Brain pericyte (primary cell): Measurements from ENCODE around the gene ANKRD31.

Source experiments
- DNase-seq: peaks from one replicate; pipeline ENCODE4 v3.0.0-alpha.2; 2012; ENCODE audit warnings: low read depth, low spot score

The ANKRD31 gene

GRCh38 chr5:75058986-75059535 is 177.6 kb downstream of the ANKRD31 start:
- no peak for DNase-seq

- no peak for DNase-seq
Measured at GRCh38 chr5:75057561-75057960, 179.1 kb downstream of the ANKRD31 start.

- no peak for DNase-seq
Measured at GRCh38 chr5:75055727-75056144, 180.9 kb downstream of the ANKRD31 start.

- no peak for DNase-seq
Measured at GRCh38 chr5:75054134-75054930, 182.3 kb downstream of the ANKRD31 start.

- peak; percentile 41 for DNase-seq
Measured at GRCh38 chr5:75053304-75054133, 183.2 kb downstream of the ANKRD31 start.

- DNase-seq: no peak
Measured at GRCh38 chr5:75053054-75053303, 183.7 kb downstream of the ANKRD31 start.

- no peak for DNase-seq
Measured at GRCh38 chr5:75052192-75053053, 184.3 kb downstream of the ANKRD31 start, which contains the start of gene GCNT4. TSS of gene GCNT4 (minus strand) at chr5:75052558. CDS start at chr5:75030037, 22,521 bp downstream.

- DNase-seq: no peak
Measured at GRCh38 chr5:75051217-75051751, 185.4 kb downstream of the ANKRD31 start.

GRCh38 chr5:75050415-75050814 is 186.3 kb downstream of the ANKRD31 start:
- DNase-seq: no peak

- DNase-seq: no peak
Measured at GRCh38 chr5:75049456-75050351, 187.0 kb downstream of the ANKRD31 start.

- DNase-seq: no peak
Measured at GRCh38 chr5:75048457-75048953, 188.2 kb downstream of the ANKRD31 start.

- no peak for DNase-seq
Measured at GRCh38 chr5:75047356-75047755, 189.3 kb downstream of the ANKRD31 start.

GRCh38 chr5:75046366-75047142 is 190.1 kb downstream of the ANKRD31 start:
- no peak for DNase-seq

- DNase-seq: no peak
Measured at GRCh38 chr5:75045071-75045470, 191.6 kb downstream of the ANKRD31 start.

GRCh38 chr5:75044406-75044805 is 192.3 kb downstream of the ANKRD31 start:
- DNase-seq: no peak

GRCh38 chr5:75043633-75044264 is 192.9 kb downstream of the ANKRD31 start:
- DNase-seq: no peak

- no peak for DNase-seq
Measured at GRCh38 chr5:75042522-75042921, 194.2 kb downstream of the ANKRD31 start.

GRCh38 chr5:75040973-75041372 is 195.7 kb downstream of the ANKRD31 start:
- DNase-seq: no peak

GRCh38 chr5:75037106-75037505 is 199.6 kb downstream of the ANKRD31 start:
- DNase-seq: no peak
